ENCODE data around the gene PLPP2.

PLPP2 gene

GRCh38 chr19:291006-291521 lies at the start of gene PLPP2:
Gene PLPP2, minus strand, starts transcription at chr19:291403. Its CDS starts 67 bp downstream, at chr19:291336.
- DNase-seq, result no peak

DNA sequence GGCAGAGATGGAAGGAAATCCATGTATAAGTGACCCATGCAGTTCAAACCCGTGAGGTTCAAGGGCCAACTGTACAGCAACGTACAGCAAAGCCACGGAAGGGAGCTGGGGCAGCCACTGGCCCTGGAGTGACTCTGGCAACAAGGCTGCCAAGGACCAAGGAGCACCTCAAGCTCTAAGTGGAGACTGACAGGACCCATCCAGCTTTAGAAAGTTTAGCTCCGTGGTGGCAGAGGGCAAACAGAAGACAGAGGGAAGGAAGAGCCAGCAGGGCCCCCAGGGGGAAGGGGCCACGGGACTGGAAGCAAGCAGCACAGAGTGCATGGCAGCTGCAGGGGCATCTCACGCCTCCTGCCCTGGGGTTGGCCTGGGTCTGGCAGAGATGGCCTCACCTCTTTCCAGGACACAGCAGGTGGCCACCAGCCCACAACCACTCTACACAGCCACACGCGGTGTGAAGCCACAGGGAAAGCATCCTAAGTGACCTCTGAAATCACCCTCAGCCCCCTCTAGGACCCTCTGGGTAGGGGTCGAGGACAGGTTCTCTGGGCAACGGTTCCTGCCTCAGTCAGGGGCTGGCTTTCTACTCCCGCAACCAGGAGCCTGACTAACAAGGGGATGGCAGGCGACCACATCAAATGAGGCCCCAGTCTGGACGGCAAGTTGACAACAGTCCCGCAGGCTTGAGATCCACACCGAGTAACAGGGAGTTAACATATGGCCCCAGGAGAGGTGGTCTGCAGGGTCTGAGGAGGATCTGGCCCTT lies 49.6 kb upstream of the PLPP2 start:
- DNase-seq, result no peak

DNA sequence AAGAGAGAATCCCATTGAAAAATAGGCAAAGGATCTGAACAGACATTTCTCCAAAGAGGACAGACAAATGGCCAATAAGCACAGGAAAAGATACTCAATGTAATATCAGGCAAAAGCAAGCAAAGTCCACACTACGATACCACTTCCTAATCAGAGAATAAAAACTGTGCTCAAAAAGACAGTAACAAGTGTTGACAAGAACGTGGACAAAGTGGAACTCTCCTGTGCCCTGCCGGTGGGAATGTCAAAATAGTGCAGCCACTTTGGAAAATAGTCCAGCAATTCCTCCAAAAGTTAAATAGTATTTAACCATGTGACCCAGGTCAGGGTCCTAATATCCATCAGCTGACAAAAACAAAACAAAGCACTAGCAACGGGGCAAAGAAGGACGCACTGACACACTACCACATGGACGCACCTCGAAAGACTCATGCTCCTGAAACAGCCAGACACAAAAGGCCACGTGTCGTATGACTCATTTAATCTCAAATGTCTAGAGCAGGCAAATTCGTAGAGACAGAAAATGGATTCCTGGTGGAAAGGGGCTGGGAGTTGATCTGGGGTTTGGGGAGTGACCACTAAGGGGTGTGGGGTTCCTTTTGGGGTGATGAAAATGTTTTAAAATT lies 48.2 kb upstream of the PLPP2 start:
- no peak for DNase-seq

DNA sequence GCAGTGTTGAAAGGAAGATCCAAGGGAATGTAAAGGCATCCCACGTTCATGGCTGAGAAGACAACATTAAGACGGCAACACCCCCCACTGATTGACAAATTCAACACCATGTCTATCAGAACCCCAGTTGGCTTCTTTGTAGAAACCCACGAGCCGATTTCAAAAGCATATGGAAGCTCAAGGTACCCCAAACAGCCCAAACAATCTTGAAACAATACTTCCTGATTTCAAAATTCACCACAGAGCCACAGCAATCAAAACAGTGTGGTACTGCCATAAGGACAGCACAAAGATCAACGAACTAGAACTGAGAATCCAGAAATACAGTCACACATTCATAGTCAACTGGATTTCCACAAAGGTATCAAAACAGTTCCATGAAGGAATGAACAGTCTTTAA lies 47.2 kb upstream of the PLPP2 start:
- DNase-seq, result no peak

- no peak for DNase-seq
These were observed 44.9 kb upstream of the PLPP2 start for GRCh38 chr19:336067-336614.

DNA sequence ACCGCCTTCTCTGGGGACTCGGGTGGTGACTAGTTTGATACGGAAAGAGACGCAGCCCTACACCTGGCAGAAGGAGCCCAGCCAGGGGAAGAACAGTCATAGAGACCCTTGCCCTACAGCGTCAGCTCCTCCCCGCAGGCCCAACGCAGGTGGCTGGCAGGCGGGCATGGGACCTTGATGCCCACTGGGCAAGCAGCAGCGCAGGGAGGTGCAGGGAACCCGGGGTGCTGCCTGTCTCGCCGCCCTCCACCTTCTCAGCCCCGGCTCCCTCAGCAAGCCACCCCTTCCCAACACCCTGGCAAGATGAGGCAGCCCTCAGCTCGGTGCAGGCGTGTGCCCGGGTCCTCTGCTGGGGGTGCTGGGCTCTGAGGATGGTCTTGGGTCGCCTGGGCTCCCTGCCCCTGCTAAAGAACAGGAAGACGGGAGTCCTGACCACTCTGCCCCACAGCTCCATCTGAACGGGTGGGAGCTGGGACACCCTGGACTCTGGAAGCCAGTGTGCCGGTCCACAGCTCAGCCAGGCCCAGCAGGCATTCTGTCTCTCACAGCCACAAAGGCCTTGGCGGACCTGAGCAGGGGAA lies 44.4 kb upstream of the PLPP2 start:
- DNase-seq, result no peak

- no peak for DNase-seq
These were observed 43.9 kb upstream of the PLPP2 start for GRCh38 chr19:335072-335471.

- DNase-seq, result no peak
These were observed 43.3 kb upstream of the PLPP2 start for GRCh38 chr19:334296-335071.

- DNase-seq, result no peak
These were observed 39.3 kb upstream of the PLPP2 start for GRCh38 chr19:330503-330902.

GRCh38 chr19:329876-330275 lies 38.7 kb upstream of the PLPP2 start:
- DNase-seq, result no peak

GRCh38 chr19:328025-328505 lies 36.9 kb upstream of the PLPP2 start:
- no peak for DNase-seq

GRCh38 chr19:327291-328024 lies 36.3 kb upstream of the PLPP2 start:
- no peak for DNase-seq

- DNase-seq, result no peak
These were observed 35.7 kb upstream of the PLPP2 start for GRCh38 chr19:326871-327270.

GRCh38 chr19:325937-326565 lies 34.8 kb upstream of the PLPP2 start:
- DNase-seq, result no peak

DNA sequence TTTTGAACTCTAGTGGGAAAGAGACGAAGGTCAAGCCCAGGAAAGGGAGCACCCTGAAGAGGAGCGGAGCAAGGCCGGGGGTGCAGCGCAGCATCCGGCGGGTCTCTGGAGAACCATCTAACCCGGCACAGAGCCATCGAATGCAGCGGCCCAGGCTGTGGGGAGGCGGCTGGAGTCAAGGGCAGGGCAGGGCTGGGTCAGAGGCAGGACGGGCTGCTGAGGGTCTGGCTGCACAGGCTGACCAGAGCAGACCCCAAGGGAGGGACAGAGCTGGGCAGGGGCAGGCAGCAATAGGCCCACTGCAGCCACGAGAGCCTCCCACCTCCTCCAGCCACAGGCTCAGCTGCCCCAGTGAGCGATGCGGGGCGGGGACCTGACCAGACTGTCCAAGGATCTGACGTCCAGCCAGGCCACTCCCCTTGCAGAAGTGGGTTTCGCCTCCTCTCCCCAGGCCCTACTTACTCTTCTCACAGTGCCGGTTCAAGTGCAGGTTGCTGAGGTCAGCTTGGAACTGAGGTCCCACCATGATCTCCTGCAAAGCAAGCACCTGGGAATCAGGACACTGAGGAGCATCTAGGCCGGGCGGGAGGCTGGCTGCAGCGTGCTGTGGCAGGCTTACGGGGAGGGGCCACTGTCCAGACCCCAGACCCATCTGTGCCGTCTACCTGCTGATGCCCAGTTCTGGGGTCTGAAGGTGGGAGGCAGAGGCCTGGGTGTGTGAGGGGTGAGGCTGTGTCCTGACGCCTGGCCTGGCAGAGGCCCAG lies 34.2 kb upstream of the PLPP2 start:
- DNase-seq, result no peak

DNA sequence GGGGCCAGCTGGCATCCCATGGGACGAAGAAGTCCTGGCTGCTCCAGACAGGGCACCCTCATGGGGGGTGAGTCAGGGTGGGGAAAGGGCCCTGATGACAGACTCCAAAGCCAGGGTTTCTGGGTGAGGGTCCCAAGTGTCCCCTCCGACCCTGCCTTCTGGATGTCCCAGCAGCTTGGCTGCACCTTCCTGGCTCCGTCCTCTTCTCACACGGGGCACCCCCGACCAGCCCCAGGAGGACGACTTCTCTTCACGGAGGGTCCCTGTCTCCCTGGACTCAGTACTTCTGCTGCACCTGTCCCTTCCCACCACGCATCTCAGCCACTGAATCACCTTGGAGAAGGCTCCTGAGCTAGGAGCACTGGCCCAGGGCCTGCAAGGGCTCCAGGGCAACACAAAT lies 33.5 kb upstream of the PLPP2 start:
- DNase-seq, result no peak

DNA sequence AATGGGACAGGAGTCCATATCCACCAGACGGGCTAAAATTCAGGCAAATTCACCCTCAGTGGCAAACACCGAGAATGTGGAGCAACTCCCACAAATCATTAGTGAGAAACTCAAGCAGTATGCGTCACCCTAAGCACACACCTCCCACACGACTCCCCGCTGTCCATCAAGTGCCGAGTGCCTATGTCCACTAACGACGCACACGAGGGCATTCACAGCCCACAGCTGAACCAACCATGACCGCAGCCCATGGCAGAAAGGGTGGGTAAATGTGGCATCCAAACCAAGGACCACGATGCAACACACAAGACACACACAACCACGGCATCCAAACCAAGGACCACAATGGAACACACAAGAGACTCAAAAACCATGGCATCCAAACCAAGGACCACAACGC lies 31.4 kb upstream of the PLPP2 start:
- no peak for DNase-seq

DNA sequence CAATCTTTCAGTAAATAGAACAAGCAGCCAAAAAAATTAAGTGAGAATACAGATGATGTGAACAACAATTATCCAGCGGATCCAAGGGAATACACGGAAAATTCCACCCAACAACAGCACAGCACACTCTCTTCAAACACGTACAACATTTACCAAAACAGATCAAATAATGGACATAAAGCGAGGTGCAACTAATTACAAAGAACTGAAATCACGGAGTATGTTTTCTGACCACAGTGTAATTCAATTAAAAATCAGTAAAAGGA lies 27.2 kb upstream of the PLPP2 start:
- DNase-seq, result no peak

GRCh38 chr19:317710-318508 lies 26.7 kb upstream of the PLPP2 start:
- DNase-seq, result no peak

DNA sequence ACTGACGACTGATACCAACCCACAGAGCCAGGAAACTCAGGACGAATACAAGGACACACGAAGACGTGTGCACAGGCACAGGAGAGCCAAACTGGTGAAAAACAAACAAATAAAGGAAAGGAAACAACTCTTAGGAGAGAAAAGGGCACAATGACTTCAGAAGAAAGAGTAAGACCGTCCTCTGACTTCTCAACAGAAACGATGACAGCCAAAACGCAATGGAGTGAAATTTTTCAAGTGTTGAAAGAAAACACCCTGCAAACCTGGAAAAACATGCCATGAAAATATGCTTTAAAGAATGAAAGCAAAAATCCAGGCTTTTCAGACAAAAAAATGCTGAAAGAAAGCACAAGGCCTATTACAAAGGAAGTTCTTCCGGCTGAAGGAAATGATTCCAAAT lies 24.6 kb upstream of the PLPP2 start:
- no peak for DNase-seq

All from NCI-H1105 treated with DMSO at 0.1 percent for 48 hours (cell line).